Measurements from ENCODE around the gene GDPD5.

The GDPD5 gene

GRCh38 chr11:75525433-75526191 is at the start of gene GDPD5:
Gene GDPD5 (minus strand): TSS chr11:75525941. CDS start chr11:75477735, 48,206 bp downstream.
- DNase-seq (ENCODE audit: low spot score): peak; percentile 92

GRCh38 chr11:75574698-75575602 is 49.2 kb upstream of the GDPD5 start:
- DNase-seq (ENCODE audit: low spot score): no peak

DNA sequence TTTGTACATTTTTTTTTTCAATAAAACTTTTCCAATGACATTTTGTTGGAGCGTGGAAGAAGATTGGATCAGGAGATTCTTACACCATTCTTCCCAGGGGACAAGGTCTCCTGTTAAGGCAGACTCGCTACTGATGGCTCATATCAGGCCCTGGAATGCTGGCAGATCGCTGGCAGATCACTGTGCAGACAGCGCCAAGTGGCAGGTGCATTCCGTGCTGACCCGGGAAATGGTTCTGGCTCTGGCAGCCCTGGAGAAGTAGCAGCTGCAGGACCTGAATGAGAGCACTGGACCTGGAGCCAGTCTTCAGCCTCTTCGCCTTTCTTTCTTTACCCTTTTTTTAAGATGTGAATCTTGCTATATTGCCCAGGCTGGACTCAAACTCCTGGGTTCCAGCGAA is 47.0 kb upstream of the GDPD5 start:
- DNase-seq (ENCODE audit: low spot score): no peak

- DNase-seq (ENCODE audit: low spot score): no peak
Observed at GRCh38 chr11:75571625-75572024, 45.9 kb upstream of the GDPD5 start.

- no peak for DNase-seq (ENCODE audit: low spot score)
Observed at GRCh38 chr11:75570559-75571139, 44.9 kb upstream of the GDPD5 start.

- DNase-seq (ENCODE audit: low spot score): no peak
Observed at GRCh38 chr11:75568616-75569219, 43.0 kb upstream of the GDPD5 start.

DNA sequence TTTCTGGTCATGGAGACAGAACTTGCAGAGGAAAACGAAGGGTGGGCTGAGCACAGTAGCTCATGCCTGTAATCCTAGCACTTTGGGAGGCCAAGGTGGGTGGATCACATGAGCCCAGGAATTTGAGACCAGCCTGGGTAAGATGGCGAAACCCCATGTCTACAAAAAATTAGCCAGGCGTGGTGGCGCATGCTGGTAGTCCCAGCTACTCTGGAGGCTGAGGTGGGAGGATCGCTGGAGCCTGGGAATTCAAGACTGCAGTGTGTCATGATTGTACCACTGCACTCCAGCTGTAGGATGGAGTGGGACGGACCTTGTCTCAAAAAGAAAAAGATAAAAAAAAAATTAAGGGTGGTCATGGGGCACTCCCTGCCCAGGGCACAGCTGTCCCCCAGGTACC is 42.2 kb upstream of the GDPD5 start:
- DNase-seq (ENCODE audit: low spot score): no peak

DNA sequence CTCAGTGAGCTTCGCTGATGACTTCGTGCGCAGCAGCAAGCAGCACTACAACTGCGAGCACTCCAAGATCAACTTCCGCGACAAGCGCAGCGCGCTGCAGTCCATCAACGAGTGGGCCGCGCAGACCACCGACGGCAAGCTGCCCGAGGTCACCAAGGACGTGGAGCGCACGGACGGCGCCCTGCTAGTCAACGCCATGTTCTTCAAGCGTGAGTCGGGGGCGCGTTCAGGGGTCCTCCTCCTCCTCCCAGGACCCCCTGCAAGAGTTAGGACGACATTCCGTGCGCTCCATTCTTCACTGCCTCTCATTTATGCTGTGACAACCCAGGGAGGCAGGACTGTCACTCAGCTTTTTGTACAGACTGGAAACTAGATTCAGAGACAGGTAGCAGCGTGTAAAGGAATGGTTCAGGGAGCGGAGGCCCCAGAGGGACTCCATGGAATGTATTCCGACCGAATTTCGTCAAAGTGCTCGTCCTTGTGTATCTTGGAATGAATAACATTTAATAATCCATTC is 41.1 kb upstream of the GDPD5 start:
- DNase-seq (ENCODE audit: low spot score): no peak

- no peak for DNase-seq (ENCODE audit: low spot score)
Observed at GRCh38 chr11:75565916-75566762, 40.4 kb upstream of the GDPD5 start.

- no peak for DNase-seq (ENCODE audit: low spot score)
Observed at GRCh38 chr11:75565221-75565814, 39.6 kb upstream of the GDPD5 start.

DNA sequence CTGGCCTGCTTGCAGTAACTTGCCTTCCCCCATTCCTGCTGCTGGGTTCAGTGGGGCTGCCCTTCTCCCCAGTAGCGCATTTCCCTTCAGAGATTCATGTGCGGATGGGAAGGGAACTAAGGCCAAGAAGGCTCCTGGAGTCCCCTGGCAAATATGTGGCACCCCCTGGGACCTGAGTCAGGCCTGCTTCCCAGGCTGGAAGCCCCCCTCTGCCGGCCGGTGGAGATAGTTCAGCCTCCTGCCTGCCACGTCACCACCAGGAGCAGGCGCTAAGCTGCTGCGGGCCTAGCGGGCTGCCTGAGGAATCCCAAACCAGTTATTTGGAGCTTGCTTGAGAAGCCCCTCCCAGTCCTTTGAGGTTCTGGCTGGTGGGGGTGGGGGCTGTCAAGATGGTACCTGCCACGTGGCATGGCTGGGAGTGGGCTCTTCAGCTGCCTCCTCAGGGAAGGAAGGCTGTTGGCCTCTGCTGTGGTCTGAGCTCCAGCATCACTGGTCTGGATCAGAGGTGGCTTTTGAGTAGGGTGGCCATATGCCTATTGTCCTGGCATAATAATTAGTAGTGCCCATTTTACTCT is 38.3 kb upstream of the GDPD5 start:
- peak; percentile 90 for DNase-seq (ENCODE audit: low spot score)

GRCh38 chr11:75563501-75563977 is 37.8 kb upstream of the GDPD5 start:
- no peak for DNase-seq (ENCODE audit: low spot score)

DNA sequence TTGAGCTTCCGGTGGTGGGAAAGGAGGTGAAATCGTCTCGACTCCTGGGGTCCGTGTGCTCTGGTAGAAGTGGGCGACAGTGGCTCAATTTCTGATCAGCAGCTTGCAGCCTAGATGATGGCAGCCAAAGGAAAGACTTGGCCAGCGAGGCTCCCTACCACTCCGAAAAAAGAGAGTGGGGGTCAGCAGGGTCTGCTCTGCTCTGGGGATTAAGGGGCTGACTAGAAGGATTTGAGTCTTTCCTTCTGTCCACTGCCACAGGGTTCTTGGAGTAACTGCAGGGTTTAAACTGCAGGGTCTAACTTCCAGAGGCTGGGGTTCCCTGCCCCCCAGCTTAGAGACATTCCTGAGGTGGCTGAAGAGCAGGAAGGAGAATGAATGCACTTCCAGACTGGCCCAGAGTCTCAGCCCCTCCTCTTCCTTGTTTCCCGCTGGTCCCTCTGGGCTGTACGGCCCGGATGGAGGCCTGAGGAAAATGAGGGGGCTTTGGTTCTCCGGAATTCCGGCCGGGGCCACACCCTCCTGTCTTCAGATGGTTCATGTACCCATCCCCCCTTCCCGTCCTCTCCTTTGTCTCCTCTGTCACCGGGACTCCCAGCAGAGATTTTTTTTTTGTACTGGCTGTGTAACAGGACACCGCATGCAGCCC is 37.2 kb upstream of the GDPD5 start:
- DNase-seq (ENCODE audit: low spot score): peak; percentile 89

- peak; percentile 88 for DNase-seq (ENCODE audit: low spot score)
Observed at GRCh38 chr11:75562048-75562835, 36.5 kb upstream of the GDPD5 start, which contains the start of gene SERPINH1. Gene SERPINH1 (plus strand): TSS chr11:75562253. CDS start chr11:75566350, 4,097 bp downstream.

- no peak for DNase-seq (ENCODE audit: low spot score)
Observed at GRCh38 chr11:75561426-75562047, 35.8 kb upstream of the GDPD5 start.

DNA sequence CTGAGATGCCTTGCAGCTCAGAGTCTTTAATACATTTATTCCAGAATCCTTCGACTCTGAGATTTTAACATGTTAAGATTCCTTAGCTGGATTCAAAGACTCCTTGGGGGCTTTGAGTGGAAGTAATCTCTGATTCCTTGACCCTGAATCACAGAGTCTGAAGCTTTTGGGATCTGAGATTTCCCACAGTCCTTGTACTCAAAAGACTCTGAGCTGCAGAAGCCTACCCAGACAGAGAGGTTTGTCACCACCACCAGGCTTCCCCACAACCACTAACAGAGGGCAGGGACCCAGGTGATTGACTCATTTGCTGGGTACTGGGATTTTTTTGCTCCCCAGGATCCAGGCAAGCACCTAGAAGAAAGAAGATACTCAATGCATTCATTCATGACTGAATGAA is 34.9 kb upstream of the GDPD5 start:
- no peak for DNase-seq (ENCODE audit: low spot score)

GRCh38 chr11:75558939-75559843 is 33.5 kb upstream of the GDPD5 start:
- no peak for DNase-seq (ENCODE audit: low spot score)
